Measurements from ENCODE around the gene CDH24. TPM values are rescaled to one million over a fixed set of nuclear protein-coding genes. Genes with fewer than 3 reads are reported as not detected.

CDH24 gene
- total and polyA plus RNA-seq, 9 of the 15 experiments (the other 6 are each of a cell fraction or from before 2014, with no cell fraction given) = 0.04 to 16.2 (median 4.9) TPM

- TF ChIP-seq ZNF140 (CRISPR knock-in tag; IDR thresholded peaks at IDR 0.05) = no peak
- TF ChIP-seq SIRT6 (IDR thresholded peaks at IDR 0.05; ENCODE audit: low read depth, low read length) = no peak
- no peak for TF ChIP-seq ZNF263 (CRISPR knock-in tag; IDR thresholded peaks at IDR 0.05; ENCODE audit: borderline replicate concordance)
- TF ChIP-seq ZNF668 (CRISPR knock-in tag; IDR thresholded peaks at IDR 0.05) = no peak
- TF ChIP-seq ARID2 (IDR thresholded peaks at IDR 0.05) = no peak
- no peak for TF ChIP-seq NR3C1 (CRISPR knock-in tag; IDR thresholded peaks at IDR 0.05)
- TF ChIP-seq EWSR1 (IDR thresholded peaks at IDR 0.05; ENCODE audit: borderline replicate concordance, low read depth, partially characterized antibody) = peak; percentile 51
- no peak for TF ChIP-seq MED1 (CRISPR knock-in tag; IDR thresholded peaks at IDR 0.05; ENCODE audit: borderline replicate concordance)
- TF ChIP-seq TCFL5 (CRISPR knock-in tag; conservative IDR thresholded peaks at IDR 0.05) = no peak
- 0 out of 2 replicates have a peak, but pooled peaks have one; percentile 10 for TF ChIP-seq AFF4 (CRISPR knock-in tag; IDR thresholded peaks at IDR 0.05)
- TF ChIP-seq PKNOX1 (IDR thresholded peaks at IDR 0.05) = peak; percentile 68
- TF ChIP-seq TCF7 (IDR thresholded peaks at IDR 0.05; ENCODE audit: borderline replicate concordance) = no peak
- TF ChIP-seq BRF1 (IDR thresholded peaks at IDR 0.05; ENCODE audit: borderline replicate concordance, extremely low read depth, insufficient read length) = no peak
- no peak for TF ChIP-seq ZNF592 (IDR thresholded peaks at IDR 0.05)
- TF ChIP-seq IRF2 (CRISPR knock-in tag; IDR thresholded peaks at IDR 0.05) = no peak
- no peak for TF ChIP-seq NCOA2 (IDR thresholded peaks at IDR 0.05; ENCODE audit: partially characterized antibody in 2 of 2)
Measured at GRCh38 chr14:23070262-23071129, 13.2 kb upstream of the CDH24 start (continued).
